Measurements from ENCODE around the gene GLRX3. TPM values are rescaled to one million over a fixed set of nuclear protein-coding genes. Genes with fewer than 3 reads are reported as not detected.
"Not testable (repeated sequence)": the region's sequence is repeated elsewhere in the genome, so short reads cannot be mapped to it uniquely, and the experiment has no call there.

GLRX3 gene
- polyA plus RNA-seq, 1 donor = 56.6 TPM

DNA sequence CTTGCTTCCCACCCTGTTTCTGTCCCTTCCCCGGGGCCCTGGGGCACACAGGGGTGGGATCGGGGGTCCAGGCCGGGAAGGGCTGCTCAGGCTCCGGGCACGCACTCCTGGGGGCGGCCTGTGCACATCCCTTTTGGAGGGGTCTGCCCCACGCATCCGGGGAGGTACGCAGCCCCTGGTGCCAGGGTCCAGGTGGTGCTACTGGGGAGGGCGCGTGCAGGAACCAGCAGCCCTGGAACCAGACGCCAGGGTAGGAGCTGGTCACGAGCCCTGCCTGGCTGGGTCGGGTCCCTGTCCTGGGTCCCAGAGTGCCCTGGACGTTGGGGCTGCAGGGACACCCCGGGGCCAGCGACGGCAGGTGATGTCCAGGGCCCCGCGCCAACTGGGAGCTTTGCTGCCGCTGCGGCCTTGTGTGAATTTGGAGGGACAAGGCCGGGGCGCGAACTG is 53.4 kb downstream of the GLRX3 start:
- no peak for DNase-seq (ENCODE audit: low read depth)

DNA sequence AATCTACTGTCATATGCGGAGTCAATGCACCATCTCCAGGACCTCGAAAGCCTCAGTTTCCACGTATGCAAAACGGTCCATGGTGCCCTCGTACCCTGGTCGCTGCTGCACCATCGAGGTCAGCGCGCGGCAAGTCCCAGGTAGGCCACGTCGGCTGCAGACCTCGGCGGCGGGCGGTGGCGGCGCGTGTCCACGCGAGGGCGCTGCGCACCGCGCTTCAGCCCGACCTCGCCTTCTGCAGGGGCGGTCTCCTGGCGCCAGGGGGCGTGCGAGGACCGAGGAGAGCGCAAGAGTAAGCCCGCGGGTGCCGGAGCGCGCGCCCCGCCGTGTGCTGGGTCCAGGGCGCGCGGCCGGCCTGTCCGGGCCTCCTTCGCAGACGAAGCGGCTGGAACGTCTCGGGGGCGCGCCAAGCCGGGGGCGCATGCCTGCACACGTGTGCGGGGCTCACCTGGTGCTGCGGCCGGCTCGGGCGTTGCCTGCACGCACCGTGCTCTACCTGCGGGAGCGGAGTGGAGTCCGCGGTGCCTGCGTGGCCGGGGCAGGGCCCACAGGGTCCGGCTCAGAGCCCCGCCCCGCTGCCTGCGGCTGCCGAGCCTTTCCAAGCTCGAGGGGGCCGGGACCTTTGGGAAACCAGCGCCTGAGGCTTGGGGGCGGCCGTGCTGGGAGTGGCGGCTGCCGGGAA is 54.0 kb downstream of the GLRX3 start:
- DNase-seq (ENCODE audit: low read depth) = peak; percentile 56

DNA sequence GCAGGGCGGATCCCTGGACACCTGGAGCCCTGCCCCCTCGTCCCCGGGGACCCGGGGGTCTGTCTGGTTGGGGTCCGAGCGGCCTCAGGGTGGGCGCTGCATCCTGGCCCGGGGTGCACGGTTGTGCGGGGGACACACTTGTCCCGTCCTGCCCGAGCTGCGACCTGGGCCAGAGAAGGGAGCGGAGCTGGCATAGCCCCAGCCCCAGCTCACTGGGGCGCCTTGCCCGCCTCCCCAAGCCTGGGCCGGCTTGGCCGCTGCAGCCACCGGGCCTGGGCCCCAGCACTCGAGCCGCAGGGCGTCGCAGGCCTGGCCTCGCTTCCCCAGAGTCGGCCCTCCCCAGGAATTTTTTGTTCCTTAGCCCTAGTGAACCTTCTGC is 54.5 kb downstream of the GLRX3 start:
- DNase-seq (ENCODE audit: low read depth) = no peak

DNA sequence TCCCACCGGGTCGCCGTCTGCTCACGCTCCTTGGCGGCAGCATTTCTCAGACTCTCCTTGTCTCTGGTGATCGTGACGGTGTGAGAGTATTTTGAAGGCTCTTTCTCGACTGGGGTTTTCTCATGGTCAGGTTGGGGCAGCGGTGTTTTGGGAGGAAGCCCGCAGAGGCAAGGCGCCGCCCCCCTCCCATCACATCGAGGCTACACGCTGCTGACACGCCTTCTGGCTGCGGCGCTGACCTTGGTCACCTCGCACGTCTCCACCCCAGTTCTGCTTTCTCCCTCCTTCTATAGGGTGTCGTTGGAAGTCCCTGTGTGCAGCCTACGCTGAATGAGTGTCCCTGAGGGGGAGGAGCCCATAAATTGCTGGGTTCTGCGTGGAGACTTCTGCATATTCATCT is 55.2 kb downstream of the GLRX3 start:
- no peak for DNase-seq (ENCODE audit: low read depth)

DNA sequence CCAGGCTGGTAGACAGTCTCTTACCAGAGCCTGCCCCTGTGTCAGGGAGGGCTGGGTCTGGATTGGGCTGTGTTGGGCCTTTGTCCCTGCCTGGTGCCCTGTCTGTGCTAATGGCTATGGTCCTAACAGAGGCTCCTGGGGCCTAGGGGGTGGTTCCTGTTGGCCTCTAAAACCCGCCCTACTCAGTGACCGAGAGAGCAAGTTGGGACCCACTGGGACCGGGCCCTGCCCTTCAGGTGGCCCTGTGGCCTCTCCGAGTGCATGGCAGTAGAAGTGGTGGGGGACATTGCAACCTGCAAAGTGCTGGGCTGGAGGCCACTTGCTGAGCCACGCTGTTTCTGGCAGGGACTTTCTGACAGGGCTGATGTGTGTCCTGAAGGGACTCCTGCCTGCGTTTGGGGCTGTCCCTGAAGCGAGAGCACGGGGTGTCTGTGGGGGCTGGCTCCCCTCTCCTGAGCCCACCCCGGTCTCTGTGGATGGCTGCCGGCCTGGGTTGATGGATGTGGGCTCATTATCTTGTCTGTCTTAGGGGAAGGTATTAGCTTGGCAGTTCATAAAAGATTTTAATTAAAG is 56.2 kb downstream of the GLRX3 start:
- DNase-seq (ENCODE audit: low read depth) = no peak

DNA sequence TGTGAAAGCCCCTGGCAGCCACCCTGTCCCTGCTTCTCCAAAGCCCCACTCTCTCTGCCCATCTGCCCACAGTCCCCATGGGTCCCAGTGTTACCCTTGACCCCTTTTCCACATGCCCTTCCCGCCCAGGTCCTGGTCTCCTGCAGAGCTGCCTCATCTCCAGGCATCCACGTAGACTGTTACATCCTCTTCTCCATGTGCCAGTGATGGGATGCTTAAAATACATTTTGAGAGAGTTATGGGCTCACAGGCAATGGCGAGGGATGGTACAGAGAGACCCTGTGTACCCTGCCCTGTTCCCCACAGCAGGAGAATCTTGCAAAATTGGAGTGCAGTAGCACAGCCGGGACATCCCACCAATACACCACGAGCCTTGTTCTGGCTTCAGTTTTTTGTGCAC is 56.8 kb downstream of the GLRX3 start:
- DNase-seq (ENCODE audit: low read depth) = no peak

DNA sequence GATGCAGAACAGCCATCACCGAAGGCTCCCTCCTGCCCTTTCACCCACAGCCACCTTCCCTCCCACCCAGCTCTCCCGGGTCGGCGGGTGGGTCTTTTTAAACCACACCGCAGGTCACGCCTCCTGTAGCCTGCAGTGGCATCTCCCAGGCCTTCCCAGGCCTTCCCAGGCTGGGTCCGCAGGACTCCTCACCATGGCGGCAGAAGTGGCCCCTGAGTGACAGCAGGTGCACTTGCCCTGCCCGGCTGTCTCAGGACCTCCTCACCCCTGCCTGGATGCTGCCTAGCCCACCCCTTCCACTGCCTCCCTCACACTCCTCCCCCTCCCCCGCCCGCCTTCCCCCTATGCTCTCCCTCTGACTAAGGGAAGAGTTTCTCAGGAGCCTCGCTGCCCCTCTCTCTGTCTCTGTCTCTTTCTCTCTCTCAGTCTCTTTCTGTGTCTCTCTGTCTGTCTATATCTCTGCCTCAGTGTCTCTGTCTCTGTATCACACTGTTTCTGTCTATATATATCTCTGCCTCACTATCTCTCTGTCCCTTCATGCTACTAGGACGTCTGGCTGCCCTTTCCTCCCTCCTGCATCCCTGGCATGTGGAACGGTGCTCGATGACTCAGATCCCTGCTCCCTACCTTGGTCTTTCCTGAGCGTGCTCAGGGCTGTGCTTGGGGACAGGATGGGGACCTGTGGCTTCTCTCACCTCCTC is 57.5 kb downstream of the GLRX3 start:
- DNase-seq (ENCODE audit: low read depth) = no peak

DNA sequence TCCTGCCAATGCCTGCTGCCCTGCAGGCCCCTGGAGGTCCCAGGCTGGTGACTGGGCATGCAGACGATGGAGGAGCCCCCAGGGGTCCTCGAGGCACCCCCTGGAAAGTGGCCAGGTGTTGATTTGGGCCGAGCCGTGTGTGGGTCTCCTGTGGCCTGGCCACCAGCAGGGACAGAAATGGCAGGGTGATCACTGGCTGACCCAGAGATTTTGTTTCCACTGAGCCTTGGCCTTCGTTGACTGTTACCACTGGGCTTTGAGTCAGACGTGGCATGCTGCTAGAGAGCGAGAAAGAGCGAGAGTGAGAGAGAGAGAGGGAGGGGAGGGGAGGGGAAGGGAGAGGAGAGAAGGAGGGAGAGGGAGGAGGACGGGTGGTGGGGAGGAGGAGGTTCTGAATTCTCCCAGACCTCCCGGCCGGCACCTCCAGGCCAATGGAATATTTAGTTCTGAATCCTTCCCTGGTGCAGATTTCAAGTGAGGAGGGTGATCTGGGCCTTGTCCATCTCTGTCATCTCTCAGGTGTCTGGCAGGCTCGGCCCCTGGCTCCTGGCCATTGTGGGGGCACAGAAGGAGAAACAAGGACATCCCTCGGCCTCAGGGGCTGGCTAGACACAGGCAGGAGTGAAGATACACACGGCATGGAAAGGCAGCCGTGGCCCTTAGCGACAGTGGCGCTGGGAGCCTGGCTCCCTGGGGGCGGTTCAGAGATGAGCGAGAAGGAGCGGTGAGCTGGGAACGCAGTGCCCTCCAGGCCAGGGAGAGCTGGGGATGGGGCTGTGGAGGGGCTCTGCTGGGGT is 58.2 kb downstream of the GLRX3 start:
- no peak for DNase-seq (ENCODE audit: low read depth)

DNA sequence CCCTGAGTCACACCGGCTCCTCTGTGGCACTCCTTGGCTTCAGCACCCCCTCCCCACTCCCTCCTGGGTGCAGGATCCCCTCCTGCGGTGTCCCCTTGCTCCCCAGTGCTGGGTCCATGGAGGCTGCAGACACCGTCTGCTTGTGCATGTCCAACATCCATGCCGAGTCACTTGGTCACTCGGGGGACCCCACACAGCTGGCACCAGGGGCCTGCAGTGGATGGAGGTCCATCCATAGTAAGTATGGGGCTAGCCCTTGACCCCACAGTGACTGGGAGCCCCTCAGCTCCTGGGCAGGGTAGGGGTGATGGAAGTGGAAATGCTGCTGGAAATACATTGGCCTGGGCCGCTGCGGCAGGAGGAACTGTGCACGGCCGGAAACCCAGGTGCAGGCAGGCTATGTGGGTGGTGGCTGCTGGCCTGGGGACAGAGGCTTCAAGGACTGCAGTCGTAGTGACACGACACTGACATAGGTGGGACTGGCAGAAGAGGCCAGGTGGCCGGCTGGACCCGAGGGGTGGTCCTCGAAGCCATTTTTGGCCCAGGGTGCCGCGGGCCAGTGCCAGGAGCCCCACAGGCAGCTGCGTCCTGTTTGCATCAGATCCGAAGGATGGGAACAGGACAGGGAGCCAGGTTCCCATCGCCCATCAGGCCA is 58.9 kb downstream of the GLRX3 start:
- DNase-seq (ENCODE audit: low read depth) = no peak

DNA sequence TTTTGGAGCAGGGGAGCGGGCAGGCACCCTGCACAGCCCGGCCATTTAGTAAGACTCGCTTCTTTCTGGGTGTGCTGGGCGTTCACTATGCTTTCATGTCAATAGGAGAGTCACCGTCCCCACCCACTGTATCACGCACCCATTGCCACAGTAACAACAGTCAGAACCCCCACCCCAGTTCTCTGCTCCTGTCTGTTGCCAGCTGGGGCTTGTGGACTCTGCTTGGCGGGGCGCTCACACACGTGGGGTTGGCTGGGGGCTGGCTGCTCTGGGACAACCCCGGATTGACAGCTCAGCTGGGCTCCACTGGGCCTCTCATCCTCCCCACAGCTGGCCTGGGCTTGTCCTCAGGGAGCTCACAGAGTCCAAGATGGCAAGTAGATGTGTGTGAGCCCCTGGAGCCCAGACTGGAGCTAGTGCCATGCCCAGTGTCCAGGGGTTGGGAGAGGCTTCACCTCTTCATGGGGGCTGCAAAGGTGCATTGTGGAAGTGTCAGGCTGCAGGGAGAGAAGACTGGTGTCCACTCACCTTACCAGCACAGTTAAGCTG is 59.6 kb downstream of the GLRX3 start:
- DNase-seq (ENCODE audit: low read depth) = no peak

DNA sequence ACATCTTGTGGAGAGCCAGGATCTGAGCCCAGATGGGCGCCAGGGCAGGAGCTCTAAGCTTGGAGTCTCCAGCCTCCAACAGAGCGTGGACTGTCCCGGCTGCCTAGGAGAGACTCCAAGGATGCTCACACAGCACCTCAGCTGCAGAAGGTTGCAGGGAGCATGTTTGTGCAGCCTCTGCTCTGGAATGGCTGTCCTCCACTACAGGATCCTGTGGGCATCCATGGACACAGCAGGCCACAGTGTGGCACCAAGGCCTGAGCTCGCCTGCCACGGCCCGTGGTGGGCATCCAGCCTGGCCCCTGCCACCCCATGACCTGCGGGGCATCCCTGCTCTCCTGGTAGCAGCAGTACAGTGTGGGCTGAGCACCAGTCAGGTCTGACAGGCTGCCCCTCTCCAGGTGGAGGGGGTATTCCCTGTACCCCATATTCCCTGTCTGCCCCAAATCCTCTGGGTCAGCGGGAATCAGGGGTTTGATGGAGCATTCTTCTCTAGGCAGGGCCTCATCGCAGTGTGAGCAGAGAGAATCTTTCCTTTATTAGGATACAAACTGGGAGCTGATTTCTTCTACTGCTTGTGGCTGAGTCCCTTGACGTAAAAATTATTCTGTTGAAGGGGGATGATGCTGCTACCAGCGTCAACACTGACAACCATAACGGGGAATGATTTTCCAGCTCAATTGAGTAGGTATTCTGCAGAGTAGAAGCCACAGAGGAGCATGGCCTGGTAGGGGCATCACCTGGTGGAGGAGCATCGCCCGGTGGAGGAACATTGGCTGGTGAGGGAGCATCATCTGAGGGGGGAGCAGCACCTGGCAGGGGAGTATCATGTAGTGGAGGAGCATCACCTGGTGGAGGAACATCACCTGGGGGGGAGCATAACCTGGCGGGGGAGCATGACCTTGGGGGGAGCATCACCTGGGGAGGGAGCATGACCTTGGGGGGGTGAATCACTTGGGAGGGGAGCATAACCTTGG is 60.6 kb downstream of the GLRX3 start:
- no peak for DNase-seq (ENCODE audit: low read depth)

DNA sequence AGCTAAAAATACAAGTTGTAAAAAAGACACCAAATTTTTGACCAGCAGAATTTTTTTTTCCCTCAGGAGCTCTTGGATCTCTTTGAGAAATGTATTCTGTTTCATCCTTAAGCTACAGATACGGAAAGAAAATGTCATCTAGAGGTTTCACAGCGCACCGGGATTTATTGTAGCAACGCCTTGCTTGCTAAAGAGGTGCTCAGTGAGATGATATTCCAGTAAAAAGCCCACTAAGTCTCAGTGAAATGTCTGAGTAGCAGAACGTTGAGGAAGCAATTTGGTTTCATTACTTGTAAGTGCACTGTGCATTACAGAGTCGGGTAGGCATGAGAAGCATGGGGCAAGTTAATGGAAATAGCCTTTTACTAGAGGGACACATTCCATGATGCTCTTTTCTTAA is 62.5 kb downstream of the GLRX3 start:
- DNase-seq (ENCODE audit: low read depth) = no peak

DNA sequence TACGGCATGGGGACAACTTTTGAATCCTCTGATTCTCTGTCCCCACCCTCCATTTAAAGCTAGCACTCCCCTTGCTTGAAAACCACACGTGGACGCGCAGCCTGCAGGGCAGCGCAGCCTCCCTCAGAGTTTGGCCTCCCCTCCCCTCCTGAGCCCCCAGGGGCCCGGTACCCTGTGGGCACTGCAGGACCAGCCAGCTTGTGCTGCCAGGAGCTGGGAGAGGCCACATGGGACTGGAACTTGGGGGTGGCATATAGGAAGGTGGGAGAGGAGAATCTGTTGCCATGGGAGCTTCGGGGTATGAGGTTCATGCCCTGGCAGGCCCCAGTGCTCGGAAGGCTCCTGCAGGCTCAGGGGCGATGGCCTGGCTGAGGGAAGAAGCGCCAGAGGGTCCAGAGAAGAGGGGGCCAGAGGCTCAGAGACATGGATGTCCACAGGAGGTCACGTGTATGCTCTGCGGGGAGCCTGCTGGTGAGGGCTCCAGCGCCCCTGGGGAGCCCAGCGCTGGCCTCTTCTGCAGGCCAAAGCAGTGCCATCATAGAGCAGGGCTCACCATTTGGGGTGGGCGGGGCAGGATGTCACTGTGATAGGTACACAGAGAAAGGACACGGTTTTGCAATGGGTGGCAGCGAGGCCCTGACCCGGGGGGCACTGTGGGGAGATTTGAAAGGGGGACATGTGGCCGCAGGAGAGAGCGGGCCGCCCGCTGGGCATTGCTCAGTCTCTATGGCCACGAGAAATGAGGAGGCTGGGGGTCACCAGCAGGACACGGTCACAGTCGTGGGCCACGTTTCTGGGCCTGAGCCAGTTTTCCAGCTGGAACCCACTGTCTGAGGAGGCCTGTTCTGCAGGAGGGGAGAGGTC is 64.2 kb downstream of the GLRX3 start:
- no peak for DNase-seq (ENCODE audit: low read depth)

DNA sequence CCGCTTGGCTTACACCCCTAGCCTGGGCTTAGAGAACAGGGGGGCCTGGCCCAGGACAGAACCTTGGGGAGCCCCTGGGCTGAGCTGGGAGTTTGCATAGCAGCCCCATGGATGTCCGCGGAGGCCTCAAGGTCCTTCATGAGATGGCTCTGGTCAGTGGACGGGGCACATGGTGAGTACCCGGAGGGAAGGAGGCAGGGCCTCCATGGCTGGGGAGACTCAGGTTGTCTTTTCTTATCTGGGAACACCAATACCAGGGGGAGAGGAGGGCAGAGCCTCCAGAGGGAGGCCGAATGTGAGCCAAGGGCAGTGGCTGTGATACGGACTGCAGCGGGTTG is 64.8 kb downstream of the GLRX3 start:
- DNase-seq (ENCODE audit: low read depth) = no peak

DNA sequence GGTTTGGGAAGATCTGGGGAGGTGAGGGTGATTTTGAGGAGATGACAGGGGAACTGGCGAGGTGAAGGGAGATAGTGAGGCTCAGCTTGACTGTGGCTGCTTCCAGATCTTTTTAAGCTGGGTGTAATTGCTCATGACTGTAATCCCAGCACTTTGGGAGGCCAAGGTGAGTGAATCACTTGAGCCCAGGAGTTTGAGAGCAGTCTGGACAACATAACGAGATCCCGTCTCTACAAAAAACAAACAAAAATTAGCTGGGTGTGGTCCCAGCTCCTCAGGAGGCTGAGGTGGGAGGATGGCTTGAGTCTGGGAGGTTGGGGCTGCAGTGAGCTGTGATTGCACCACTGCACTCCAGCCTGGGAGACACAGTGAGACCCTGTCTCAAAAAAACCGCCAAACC is 66.0 kb downstream of the GLRX3 start:
- DNase-seq (ENCODE audit: low read depth) = not testable (repeated sequence)

DNA sequence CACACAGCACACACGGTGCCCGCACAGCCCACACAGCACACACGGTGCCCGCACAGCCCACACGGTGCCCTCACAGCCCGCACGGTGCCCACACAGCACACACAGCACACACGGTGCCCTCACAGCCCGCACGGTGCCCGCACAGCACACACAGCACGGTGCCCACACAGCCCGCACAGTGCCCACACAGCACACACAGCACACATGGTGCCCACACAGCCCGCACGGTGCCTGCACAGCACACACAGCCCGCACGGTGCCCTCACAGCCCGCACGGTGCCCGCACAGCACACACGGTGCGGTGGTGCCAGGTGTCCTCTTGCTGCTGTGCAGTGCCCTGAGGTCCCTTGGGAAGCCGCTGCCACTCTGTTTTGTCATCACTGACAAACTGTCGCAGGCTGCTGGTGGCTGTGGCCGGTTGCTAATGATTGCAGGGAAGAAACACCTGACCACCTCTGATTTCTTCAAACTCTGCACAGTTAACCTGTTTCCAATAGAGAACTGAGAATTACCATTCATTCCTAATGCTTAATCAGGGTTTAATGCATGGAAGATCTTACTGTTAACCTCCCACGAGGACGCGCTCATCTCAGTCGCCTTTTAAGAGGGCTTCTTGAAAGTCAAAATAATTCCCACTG is 66.9 kb downstream of the GLRX3 start:
- DNase-seq (ENCODE audit: low read depth) = no peak

DNA sequence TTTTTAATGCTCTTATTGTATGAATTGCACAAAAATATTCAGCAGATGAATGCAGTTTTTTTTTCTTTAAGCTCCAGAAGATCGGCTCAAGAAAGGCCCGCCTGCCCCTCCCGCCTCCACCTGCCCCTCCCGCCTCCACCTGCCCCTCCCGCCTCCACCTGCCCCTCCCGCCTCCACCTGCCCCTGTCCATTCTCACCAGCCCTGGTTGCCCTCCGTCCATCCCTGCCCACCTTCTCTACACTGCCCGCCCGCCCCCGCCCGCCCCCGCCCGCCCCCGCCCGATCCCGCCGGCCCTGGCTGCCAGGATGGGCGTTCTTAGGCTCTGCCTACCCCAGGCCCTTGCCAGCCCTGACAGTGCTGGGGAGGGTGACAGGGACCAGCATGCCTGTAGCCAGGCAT is 67.4 kb downstream of the GLRX3 start:
- DNase-seq (ENCODE audit: low read depth) = no peak

DNA sequence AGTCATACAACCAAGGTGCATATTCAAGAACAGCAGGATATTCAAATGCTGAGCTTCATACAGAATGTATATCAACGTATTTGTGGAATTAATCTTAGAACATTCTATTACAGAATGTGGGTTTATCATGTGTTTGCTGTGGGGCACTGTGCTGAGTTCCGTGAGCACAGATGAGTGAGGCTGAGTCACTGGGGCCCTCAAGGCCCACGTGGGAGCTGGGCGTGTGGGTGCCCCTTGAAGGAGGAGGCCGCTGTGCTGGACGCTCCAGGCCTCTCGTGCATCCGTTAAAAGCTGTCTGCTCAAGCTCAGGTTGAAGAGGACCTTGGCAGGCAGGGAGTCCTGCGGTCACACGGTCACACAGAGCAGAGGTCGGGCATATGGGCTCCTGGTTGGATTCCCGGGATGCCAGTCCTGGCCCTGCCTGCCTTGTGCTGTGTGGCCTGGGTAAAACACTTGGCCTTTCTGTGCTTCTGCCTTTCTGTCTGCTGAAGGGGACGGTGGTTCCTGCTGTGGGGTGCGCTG is 70.1 kb downstream of the GLRX3 start:
- DNase-seq (ENCODE audit: low read depth) = no peak

DNA sequence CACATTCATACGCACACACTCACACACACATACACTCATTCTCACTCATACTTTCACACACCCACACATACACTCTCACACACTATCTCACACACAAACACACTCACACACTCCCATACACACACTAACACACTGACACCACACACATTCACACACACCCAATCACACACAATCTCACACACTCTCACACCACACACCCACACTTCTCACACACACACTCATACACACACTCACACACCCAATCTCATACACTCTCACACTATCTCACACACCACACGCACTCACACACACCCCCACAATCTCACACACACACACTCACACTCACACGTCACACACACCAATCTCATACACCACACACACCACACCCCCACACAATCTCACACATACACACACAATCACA is 71.0 kb downstream of the GLRX3 start:
- no peak for DNase-seq (ENCODE audit: low read depth)

Measured in forelimb muscle (tissue), 1 donor.